HepG2 (cell line): Measurements from ENCODE around the gene ANKRD52. TPM values are rescaled to one million over a fixed set of nuclear protein-coding genes. Genes with fewer than 3 reads are reported as not detected.

Experiments used
- BHLHE40 ChIP-seq: IDR thresholded peaks from 2 replicates; pipeline ENCODE4 v1.6.1; 2011; ENCODE audit warnings: low read length, improper control_type of control experiment
- CREB1 ChIP-seq, 2 experiments: fragments of 450-650 bp in 1 of 2; IDR thresholded peaks; 2 replicates each; pipeline ENCODE4 v1.6.1; 2016 to 2017; ENCODE audit warnings: control low read depth in 1 of 2, mild to moderate bottlenecking in 1 of 2, missing compliant biosample characterization in 1 of 2, missing genetic modification characterization in 1 of 2
- MTF1 ChIP-seq: sonication (generic); formaldehyde crosslinking; IDR thresholded peaks from 2 replicates; pipeline ENCODE4 v1.5.0; 2020; ENCODE audit warnings: missing genetic modification reagents
- NFIC ChIP-seq: IDR thresholded peaks from 2 replicates; pipeline ENCODE4 v1.6.1; 2012; ENCODE audit warnings: mild to moderate bottlenecking, low read length, inconsistent platforms
- NONO ChIP-seq, 2 experiments: fragments of 450-650 bp in 1 of 2; sonication (generic) in 1 of 2; formaldehyde crosslinking in 1 of 2; IDR thresholded peaks in 1 of 2; conservative IDR thresholded peaks in 1 of 2; 2 replicates each; pipeline versions ENCODE4 v1.6.1 to v1.8.0; 2017 to 2022; ENCODE audit warnings: mild to moderate bottlenecking in 1 of 2, missing genetic modification reagents in 1 of 2, moderate library complexity in 1 of 2
- POGZ ChIP-seq: sonication (generic); formaldehyde crosslinking; IDR thresholded peaks from 2 replicates; pipeline ENCODE4 v1.4.0; 2020; ENCODE audit warnings: mild to moderate bottlenecking, missing genetic modification reagents
- RXRB ChIP-seq: IDR thresholded peaks from 2 replicates; pipeline ENCODE4 v1.6.1; 2016; ENCODE audit warnings: borderline replicate concordance, missing genetic modification reagents, missing compliant biosample characterization
- TOPORS ChIP-seq: sonication (generic); formaldehyde crosslinking; IDR thresholded peaks from 2 replicates; pipeline ENCODE4 v1.8.0; 2023; ENCODE audit warnings: mild to moderate bottlenecking, missing genetic modification reagents
- ZBTB21 ChIP-seq: sonication (generic); formaldehyde crosslinking; IDR thresholded peaks from 2 replicates; pipeline ENCODE4 v1.4.0; 2020; ENCODE audit warnings: missing genetic modification reagents
- ZBTB38 ChIP-seq: sonication (generic); formaldehyde crosslinking; IDR thresholded peaks from 2 replicates; pipeline ENCODE4 v1.5.1; 2020; ENCODE audit warnings: mild to moderate bottlenecking, missing genetic modification reagents
- ZNF335 ChIP-seq: sonication (generic); formaldehyde crosslinking; IDR thresholded peaks from 2 replicates; pipeline ENCODE4 v1.4.0; 2020; ENCODE audit warnings: missing genetic modification reagents
- ZNF431 ChIP-seq: sonication (generic); formaldehyde crosslinking; IDR thresholded peaks from 2 replicates; pipeline ENCODE4 v1.9.0; 2022; ENCODE audit warnings: missing genetic modification reagents, low read depth, mild to moderate bottlenecking, borderline replicate concordance
- ZNF775 ChIP-seq: sonication (generic); formaldehyde crosslinking; IDR thresholded peaks from 2 replicates; pipeline ENCODE4 v1.4.0; 2020; ENCODE audit warnings: missing genetic modification reagents, mild to moderate bottlenecking, moderate library complexity, borderline replicate concordance
- polyA plus RNA-seq, 8 experiments: library from polyadenylated mRNA; depleted of rRNA in 3 of 8; stranded (reverse) in 7 of 8; unstranded in 1 of 8; fragments of >200 nt; fragmentation: Illumina TruSeq in 4 of 8; extraction: Trizol in 4 of 8; gene quantifications; 2 replicates each; pipeline versions ENCODE4 v1.2.1 to v1.2.3, GENCODE V29; 2011 to 2016; ENCODE audit warnings: low read depth in 4 of 8, missing spikeins in 1 of 8, mixed read lengths in 1 of 8; ENCODE audit not compliant: insufficient read depth in 1 of 8
- total RNA-seq, 5 experiments: library from RNA; depleted of rRNA; stranded (reverse); fragments of >200 nt; fragmentation: Illumina TruSeq; extraction: Trizol; gene quantifications; 2 replicates each; pipeline ENCODE4 v1.2.3, GENCODE V29; 2016; ENCODE audit warnings: low read depth in 1 of 5
- TF ChIP-seq, protein P1 (sequence below): sonication (generic); formaldehyde crosslinking; IDR thresholded peaks from 2 replicates; pipeline ENCODE4 v1.5.1; 2020; ENCODE audit warnings: missing genetic modification reagents, mild to moderate bottlenecking, borderline replicate concordance
- TF ChIP-seq, protein P2 (sequence below): sonication (generic); formaldehyde crosslinking; IDR thresholded peaks from 2 replicates; pipeline ENCODE4 v1.4.0; 2020; ENCODE audit warnings: missing genetic modification reagents; ENCODE audit errors: not compliant biosample characterization
- TF ChIP-seq, protein P3 (sequence below): sonication (generic); formaldehyde crosslinking; IDR thresholded peaks from 2 replicates; pipeline ENCODE4 v1.5.1; 2020; ENCODE audit warnings: mild to moderate bottlenecking, missing genetic modification reagents, borderline replicate concordance
- TF ChIP-seq, protein P4 (sequence below): sonication (generic); formaldehyde crosslinking; IDR thresholded peaks from 2 replicates; pipeline ENCODE4 v1.8.1; 2022; ENCODE audit warnings: mild to moderate bottlenecking, missing genetic modification reagents
- TF ChIP-seq, protein P5 (sequence below): IDR thresholded peaks from 2 replicates; pipeline ENCODE4 v1.6.1; 2016

The ANKRD52 gene
- total and polyA plus RNA-seq, 2 of the 13 experiments (the other 11 are each of a cell fraction or from before 2014, with no cell fraction given) = 7.8 to 9.2 TPM

DNA sequence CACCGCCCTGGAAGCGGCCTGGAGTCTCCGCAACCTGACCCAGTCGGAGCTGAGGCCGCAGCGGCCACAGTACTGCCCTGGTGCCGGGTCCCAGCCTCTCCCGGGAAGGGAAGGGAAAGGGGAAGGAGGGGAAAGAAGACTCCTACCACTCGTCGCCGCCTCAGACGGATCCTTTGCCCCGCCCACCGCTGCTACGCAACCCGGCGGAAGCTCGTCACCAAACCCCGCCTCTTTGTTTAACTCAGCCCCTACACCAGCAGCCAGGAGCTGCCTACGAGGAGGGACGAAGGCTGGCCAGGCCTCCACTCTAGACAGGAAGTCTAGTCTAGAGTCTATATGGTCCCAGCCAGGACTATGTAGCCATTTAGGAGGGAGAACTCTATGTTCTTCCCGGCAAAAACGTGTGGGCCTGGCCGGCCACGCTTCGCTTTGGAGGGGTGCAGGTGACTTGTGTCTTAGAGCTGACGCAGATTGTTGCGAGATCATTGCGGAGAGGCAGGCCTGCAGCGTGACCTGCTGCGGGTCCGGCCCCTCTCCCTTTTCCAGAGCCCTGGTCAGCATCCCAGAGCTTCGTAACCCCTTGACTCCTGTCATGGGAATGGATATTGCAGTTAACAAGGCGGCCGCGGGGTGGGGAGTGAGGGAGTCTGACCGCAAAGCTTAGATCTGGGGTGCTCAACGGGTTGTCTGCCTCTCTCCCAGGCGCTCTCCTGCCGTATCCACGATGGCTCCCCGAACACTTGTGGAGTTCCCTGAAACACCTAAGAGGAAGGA is 36.2 kb downstream of the ANKRD52 start, which contains the start of gene RNF41 (continued):
- TF ChIP-seq, protein P1, sequence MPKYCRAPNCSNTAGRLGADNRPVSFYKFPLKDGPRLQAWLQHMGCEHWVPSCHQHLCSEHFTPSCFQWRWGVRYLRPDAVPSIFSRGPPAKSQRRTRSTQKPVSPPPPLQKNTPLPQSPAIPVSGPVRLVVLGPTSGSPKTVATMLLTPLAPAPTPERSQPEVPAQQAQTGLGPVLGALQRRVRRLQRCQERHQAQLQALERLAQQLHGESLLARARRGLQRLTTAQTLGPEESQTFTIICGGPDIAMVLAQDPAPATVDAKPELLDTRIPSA = no peak
- TF ChIP-seq ZBTB21 (CRISPR knock-in tag) = peak; percentile 66
- peak; percentile 84 for TF ChIP-seq CREB1 (IDR thresholded peaks at IDR 0.05)
- TF ChIP-seq CREB1 (CRISPR knock-in tag; IDR thresholded peaks at IDR 0.05) = peak; percentile 95
- TF ChIP-seq, protein P2, sequence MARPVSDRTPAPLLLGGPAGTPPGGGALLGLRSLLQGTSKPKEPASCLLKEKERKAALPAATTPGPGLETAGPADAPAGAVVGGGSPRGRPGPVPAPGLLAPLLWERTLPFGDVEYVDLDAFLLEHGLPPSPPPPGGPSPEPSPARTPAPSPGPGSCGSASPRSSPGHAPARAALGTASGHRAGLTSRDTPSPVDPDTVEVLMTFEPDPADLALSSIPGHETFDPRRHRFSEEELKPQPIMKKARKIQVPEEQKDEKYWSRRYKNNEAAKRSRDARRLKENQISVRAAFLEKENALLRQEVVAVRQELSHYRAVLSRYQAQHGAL (CRISPR knock-in tag) = no peak
- TF ChIP-seq, protein P3, sequence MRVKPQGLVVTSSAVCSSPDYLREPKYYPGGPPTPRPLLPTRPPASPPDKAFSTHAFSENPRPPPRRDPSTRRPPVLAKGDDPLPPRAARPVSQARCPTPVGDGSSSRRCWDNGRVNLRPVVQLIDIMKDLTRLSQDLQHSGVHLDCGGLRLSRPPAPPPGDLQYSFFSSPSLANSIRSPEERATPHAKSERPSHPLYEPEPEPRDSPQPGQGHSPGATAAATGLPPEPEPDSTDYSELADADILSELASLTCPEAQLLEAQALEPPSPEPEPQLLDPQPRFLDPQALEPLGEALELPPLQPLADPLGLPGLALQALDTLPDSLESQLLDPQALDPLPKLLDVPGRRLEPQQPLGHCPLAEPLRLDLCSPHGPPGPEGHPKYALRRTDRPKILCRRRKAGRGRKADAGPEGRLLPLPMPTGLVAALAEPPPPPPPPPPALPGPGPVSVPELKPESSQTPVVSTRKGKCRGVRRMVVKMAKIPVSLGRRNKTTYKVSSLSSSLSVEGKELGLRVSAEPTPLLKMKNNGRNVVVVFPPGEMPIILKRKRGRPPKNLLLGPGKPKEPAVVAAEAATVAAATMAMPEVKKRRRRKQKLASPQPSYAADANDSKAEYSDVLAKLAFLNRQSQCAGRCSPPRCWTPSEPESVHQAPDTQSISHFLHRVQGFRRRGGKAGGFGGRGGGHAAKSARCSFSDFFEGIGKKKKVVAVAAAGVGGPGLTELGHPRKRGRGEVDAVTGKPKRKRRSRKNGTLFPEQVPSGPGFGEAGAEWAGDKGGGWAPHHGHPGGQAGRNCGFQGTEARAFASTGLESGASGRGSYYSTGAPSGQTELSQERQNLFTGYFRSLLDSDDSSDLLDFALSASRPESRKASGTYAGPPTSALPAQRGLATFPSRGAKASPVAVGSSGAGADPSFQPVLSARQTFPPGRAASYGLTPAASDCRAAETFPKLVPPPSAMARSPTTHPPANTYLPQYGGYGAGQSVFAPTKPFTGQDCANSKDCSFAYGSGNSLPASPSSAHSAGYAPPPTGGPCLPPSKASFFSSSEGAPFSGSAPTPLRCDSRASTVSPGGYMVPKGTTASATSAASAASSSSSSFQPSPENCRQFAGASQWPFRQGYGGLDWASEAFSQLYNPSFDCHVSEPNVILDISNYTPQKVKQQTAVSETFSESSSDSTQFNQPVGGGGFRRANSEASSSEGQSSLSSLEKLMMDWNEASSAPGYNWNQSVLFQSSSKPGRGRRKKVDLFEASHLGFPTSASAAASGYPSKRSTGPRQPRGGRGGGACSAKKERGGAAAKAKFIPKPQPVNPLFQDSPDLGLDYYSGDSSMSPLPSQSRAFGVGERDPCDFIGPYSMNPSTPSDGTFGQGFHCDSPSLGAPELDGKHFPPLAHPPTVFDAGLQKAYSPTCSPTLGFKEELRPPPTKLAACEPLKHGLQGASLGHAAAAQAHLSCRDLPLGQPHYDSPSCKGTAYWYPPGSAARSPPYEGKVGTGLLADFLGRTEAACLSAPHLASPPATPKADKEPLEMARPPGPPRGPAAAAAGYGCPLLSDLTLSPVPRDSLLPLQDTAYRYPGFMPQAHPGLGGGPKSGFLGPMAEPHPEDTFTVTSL (CRISPR knock-in tag) = no peak
- no peak for TF ChIP-seq NONO (IDR thresholded peaks at IDR 0.05)
- TF ChIP-seq NONO (CRISPR knock-in tag; conservative IDR thresholded peaks at IDR 0.05) = peak; percentile 49; the same call in 1 of the 2 replicates
- TF ChIP-seq RXRB (CRISPR knock-in tag) = no peak
- TF ChIP-seq NFIC = no peak
- TF ChIP-seq, protein P4, sequence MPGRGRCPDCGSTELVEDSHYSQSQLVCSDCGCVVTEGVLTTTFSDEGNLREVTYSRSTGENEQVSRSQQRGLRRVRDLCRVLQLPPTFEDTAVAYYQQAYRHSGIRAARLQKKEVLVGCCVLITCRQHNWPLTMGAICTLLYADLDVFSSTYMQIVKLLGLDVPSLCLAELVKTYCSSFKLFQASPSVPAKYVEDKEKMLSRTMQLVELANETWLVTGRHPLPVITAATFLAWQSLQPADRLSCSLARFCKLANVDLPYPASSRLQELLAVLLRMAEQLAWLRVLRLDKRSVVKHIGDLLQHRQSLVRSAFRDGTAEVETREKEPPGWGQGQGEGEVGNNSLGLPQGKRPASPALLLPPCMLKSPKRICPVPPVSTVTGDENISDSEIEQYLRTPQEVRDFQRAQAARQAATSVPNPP = no peak
- TF ChIP-seq, protein P5, sequence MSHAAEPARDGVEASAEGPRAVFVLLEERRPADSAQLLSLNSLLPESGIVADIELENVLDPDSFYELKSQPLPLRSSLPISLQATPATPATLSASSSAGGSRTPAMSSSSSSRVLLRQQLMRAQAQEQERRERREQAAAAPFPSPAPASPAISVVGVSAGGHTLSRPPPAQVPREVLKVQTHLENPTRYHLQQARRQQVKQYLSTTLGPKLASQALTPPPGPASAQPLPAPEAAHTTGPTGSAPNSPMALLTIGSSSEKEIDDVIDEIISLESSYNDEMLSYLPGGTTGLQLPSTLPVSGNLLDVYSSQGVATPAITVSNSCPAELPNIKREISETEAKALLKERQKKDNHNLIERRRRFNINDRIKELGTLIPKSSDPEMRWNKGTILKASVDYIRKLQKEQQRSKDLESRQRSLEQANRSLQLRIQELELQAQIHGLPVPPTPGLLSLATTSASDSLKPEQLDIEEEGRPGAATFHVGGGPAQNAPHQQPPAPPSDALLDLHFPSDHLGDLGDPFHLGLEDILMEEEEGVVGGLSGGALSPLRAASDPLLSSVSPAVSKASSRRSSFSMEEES (CRISPR knock-in tag) = peak; percentile 36; the same call in 1 of the 2 replicates
- TF ChIP-seq ZNF335 (CRISPR knock-in tag) = 0 out of 2 replicates have a peak, but pooled peaks have one; percentile 63
- TF ChIP-seq TOPORS (CRISPR knock-in tag) = 0 out of 2 replicates have a peak, but pooled peaks have one; percentile 22
- TF ChIP-seq ZNF775 (CRISPR knock-in tag) = 0 out of 2 replicates have a peak, but pooled peaks have one; percentile 33
- peak; percentile 77 for TF ChIP-seq ZBTB38 (CRISPR knock-in tag)
- no peak for TF ChIP-seq ZNF431 (CRISPR knock-in tag)
- TF ChIP-seq BHLHE40 = no peak
- 0 out of 2 replicates have a peak, but pooled peaks have one; percentile 48 for TF ChIP-seq POGZ (CRISPR knock-in tag)
- no peak for TF ChIP-seq MTF1 (CRISPR knock-in tag)
